HG02852 (cell line): Measurements from ENCODE around the gene SLITRK1.

Experiments used
- ATAC-seq: cut with Tn5 transposase; IDR thresholded peaks from one replicate; pipeline ENCODE4 v1.9.1; 2021; ENCODE audit warnings: mild to moderate bottlenecking, moderate library complexity; ENCODE audit not compliant: unreplicated experiment

The SLITRK1 gene

DNA sequence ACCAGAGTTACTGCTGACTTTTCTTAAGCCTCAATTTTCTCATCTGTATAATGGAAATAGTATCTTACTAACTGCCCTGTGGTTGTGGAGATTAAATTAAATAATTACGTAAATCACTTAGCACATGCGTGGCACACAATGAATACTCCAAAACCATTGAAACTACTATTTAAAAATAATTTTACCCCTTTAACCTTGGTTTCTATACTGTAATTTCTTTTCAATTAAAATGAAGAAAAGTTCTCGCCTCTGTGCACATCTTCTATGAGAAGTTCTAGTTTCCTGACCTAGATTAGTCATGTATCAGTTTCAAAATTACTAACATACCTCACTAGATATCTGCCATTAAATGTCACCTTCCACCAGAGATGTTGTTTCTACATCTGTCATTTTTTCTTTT lies 5.7 kb downstream of the SLITRK1 start:
- ATAC-seq: peak; percentile 92

DNA sequence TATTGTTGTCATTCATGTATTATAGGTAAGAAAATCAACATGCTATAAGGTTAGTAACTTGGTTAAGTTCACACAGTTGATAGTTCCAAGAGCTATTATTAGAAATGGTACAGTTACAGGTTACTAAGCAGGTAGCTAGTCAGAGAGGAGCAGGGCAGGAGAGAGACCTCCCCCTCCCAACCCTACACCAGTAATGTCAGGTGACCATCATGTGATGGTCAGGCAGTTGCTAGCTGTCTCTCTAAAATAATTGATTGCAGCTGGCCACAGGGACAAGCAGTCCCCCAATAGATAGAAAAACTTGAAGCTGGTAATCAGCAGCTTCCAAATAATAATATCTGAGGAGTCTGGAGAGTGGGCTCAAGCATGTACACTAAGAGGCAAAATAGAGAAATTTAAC lies 14.6 kb downstream of the SLITRK1 start:
- no peak for ATAC-seq

DNA sequence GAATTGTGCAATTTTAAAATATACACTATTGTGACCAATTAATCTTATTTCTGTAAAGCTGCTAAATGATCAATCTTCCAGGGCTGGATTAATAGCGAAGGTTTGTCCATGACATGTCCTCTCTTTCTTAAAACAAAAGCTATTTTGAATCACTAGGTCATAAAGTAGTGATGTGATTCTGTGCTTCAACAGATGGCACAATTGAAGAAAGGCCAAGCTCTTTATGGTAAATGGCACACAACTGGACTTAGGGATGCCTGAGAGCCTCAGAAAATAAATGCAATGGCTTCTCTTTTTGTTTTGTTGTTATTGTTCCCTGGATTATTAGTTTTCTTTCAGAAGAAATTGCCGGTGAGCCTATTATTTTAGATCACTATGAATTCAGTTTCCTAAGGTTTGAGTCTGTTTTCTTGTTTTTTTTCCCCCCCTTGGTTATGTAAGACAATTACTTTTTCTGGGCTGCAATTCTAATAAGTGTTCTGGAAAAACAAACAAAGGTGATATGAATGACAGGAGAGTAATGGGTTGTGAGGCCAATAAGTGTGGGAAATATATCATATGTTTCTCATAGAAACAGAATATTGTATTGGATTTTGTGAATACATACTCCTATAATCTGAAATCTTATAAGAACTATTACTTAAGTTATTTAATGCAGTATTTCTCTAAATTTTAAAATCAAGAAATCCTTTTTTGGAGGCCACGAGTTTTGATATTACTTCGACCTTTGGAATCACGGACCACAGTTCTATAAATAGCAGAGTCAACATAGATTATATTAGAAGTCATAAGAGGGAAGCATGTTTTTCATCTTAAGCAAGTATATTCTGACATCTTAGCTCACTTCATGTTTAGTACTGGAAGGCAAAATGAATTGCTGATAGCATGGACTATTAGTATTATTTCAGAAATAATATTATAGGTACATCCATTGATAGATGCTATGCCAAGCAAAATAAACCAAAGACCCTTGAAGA lies 16.8 kb downstream of the SLITRK1 start:
- ATAC-seq: no peak

DNA sequence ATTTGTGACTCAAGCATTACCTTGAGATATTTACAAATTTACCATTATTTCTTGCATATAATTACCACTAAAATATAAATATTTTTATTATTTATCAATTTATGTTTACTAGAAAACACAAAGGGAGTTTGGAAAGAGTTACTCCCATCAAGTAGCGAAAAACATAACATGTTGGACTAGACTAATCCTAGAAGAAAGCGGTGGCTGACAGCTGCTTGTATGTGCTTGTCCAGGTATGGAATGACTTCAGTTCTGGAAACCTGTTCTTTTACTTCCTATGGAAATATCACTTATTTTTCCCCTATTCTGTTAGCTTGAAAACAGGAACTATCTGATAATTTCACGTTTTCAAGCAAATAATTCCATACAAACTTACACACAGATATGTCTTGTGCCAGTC lies 28.5 kb downstream of the SLITRK1 start:
- ATAC-seq: no peak

DNA sequence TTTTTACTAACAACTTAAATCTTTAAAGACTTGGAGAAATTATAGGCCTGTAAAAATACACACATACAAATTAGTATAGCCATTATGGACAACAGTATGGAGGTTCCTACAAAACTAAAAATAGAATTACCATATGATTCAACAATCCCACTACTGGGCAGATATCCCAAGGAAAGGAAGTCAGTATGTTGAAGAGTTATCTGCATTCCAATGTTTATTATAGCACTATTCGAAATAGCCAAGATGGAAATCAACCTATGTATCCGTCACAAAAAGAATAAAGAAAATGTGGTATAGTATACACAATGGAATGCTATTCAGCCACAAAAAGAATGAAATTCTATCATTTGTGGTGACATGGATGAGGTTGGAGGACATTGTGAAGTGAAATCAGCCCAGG lies 37.2 kb downstream of the SLITRK1 start:
- ATAC-seq: no peak

DNA sequence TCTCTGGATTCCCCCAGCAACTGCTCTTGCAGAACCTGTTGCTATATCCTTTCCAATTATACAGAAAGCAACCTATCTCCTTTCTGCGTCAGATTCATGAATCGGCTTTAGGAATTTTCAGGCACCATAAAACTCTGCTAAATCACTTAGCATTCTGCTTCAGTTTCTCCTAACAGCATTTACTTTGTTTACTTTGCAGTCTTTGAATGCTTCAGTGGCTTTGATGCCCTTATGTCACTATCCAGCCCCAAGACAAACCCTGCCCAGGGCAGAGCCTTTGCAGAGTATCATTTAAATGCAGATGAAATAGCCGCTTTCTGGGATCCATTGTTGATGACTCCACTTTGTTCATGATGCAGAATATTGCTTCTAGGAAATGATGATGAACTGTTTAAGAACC lies 43.1 kb downstream of the SLITRK1 start:
- no peak for ATAC-seq

DNA sequence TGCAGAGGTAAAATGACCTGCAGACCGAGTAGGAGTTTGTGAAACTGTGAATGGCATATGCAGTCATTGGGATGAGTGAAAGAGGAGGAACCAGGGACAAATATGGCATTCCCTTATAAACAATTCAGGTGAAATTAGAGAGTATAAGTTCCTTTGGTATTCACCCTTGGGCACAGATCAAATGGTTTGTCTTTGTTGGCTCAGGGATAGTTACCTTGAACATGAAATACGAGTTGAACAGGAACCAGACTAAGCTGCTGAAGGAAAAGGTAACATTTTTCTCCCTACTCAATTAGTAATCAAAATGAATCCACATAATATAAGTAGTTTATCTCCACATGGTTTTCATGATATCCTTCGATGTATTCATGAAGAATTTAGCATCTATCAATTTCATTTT lies 50.5 kb downstream of the SLITRK1 start:
- ATAC-seq: no peak

DNA sequence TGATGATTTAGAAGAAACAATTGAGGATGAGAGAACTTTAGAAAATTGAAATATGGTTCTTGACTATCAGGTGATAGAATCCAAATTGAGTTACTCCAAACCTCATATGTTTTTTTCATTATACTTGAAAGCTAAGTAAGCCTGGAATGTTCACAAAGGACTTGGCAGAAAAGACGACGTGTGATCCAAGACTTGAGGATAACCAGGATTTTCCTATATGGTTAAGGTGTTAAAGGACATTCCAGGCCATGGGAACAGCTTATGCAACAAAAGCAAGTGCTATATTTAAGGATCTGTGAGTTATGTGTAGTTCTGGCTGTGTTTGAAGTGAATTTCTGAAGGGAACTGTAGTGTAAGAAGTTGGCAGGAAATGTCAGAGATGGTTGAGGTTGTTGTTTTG lies 52.5 kb downstream of the SLITRK1 start:
- ATAC-seq: no peak

DNA sequence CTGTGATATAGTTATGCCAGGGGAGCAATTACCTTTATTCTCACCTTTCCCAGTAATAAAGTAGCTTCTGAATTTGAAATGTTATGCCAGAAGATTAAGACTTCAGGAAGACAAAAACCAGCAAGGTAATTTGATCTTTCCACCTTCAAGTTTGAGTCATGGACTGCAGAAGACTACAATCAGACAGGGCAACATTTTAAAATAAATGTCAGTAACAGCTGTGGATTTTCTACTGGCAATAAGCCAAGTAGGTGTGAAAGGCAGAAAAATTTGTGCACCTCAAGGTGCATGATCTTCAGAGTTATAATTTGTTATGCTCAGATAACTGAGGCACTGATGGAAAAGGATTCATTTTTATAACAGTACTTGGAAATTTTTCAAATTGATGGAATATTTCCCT lies 54.9 kb downstream of the SLITRK1 start:
- ATAC-seq: no peak
